Breast epithelium (tissue), 4 donors: ENCODE measurements around the gene PITPNM1. TPM values are rescaled to one million over a fixed set of nuclear protein-coding genes. Genes with fewer than 3 reads are reported as not detected.

ENCODE experiments used
- DNase-seq, 2 donors: peaks; one replicate each; pipeline ENCODE4 v3.0.0-alpha.2; 2019; ENCODE audit warnings: low spot score in 2 of 2
- H3K27ac ChIP-seq, 2 donors: fragments of 200-600 bp; sonication (generic) in 1 of 2; one replicate each; pipeline ENCODE4 v1.5.1; 2016 to 2019; ENCODE audit warnings: mild to moderate bottlenecking in 1 of 2
- H3K27me3 ChIP-seq, 2 donors: fragments of 200-600 bp; sonication (generic) in 1 of 2; one replicate each; pipeline versions ENCODE4 v1.5.1 to v1.6.0; 2017 to 2019; ENCODE audit warnings: control low read depth in 1 of 2, mild to moderate bottlenecking in 1 of 2
- H3K36me3 ChIP-seq: fragments of 200-600 bp; one replicate; pipeline ENCODE4 v1.5.1; 2019
- H3K4me1 ChIP-seq, 2 donors: fragments of 200-600 bp; sonication (generic); one replicate each; pipeline ENCODE4 v1.5.1; 2016 to 2019; ENCODE audit warnings: control low read depth in 1 of 2
- H3K4me3 ChIP-seq, 3 donors: fragments of 200-600 bp; sonication (generic); 1 replicate in 2 of 3; 2 replicates in 1 of 3; pipeline ENCODE4 v1.5.1; 2016 to 2019; ENCODE audit warnings: mild to moderate bottlenecking in 3 of 3, moderate library complexity in 2 of 3
- H3K9me3 ChIP-seq, 2 donors: fragments of 200-600 bp; sonication (generic) in 1 of 2; one replicate each; pipeline ENCODE4 v1.5.1; 2016 to 2019; ENCODE audit warnings: control low read depth in 1 of 2
- CTCF ChIP-seq, 3 donors: fragments of 450-650 bp; IDR thresholded peaks; one replicate each; pipeline ENCODE4 v1.5.1; 2016 to 2017; ENCODE audit warnings: antibody characterized with exemption in 3 of 3, mild to moderate bottlenecking in 3 of 3, moderate library complexity in 3 of 3
- POLR2A ChIP-seq: fragments of 450-650 bp; IDR thresholded peaks from one replicate; pipeline ENCODE4 v1.6.1; 2016; ENCODE audit warnings: antibody characterized with exemption, mild to moderate bottlenecking, moderate library complexity
- POLR2AphosphoS5 ChIP-seq, 3 donors: sonication (generic); formaldehyde crosslinking; IDR thresholded peaks; one replicate each; pipeline ENCODE4 v1.6.1; 2017; ENCODE audit warnings: antibody characterized with exemption in 3 of 3
- intact Hi-C: fragments of 100-400 bp; cut with DNase I; formaldehyde crosslinking; loops from one replicate; pipeline ENCODE4 v1.15.1; 2023; ENCODE audit warnings: low total_unique reads
- total RNA-seq, 3 donors: library from RNA; depleted of rRNA; stranded (reverse); fragments of >200 nt; gene quantifications; one replicate each; pipeline ENCODE4 v1.1.0, GENCODE V29; 2016

Gene PITPNM1
- total RNA-seq, 3 donors from 2014 or later = 6.4 to 20.0 (median 11.7) TPM

GRCh38 chr11:67532889-67533288, 27.7 kb upstream of the PITPNM1 start:
- no peak overlapping the region for H3K27ac ChIP-seq
- TF ChIP-seq POLR2AphosphoS5 (IDR thresholded peaks at IDR 0.05) = no peak
- no peak for TF ChIP-seq CTCF (IDR thresholded peaks at IDR 0.05)
- TF ChIP-seq POLR2A = no peak
- no peaks in the 10 kb centered on the region for H3K36me3 ChIP-seq
- no peak for DNase-seq
- no peaks in the 10 kb centered on the region for H3K27me3 ChIP-seq
- no peaks in the 10 kb centered on the region for H3K4me1 ChIP-seq
- intact Hi-C loops = no loop called here
- H3K4me3 ChIP-seq = no peak overlapping the region
- H3K9me3 ChIP-seq = peaks cover 0 to 14% of the 10 kb centered on the region in 2 donors

- Histone ChIP-seq H3K27ac (no peak overlapping the region), H3K36me3 (no peaks in the 10 kb centered on the region), H3K27me3 (no peaks in the 10 kb centered on the region), H3K9me3 (peaks cover 0 to 14% of the 10 kb centered on the region in 2 donors), H3K4me3 (no peak overlapping the region), H3K4me1 (no peaks in the 10 kb centered on the region)
- intact Hi-C loops = no loop called here
- TF ChIP-seq POLR2A = no peak
- no peak for TF ChIP-seq CTCF (IDR thresholded peaks at IDR 0.05)
- TF ChIP-seq POLR2AphosphoS5 (IDR thresholded peaks at IDR 0.05) = no peak
- DNase-seq = no peak
These were observed 25.1 kb upstream of the PITPNM1 start for GRCh38 chr11:67530282-67530592.

- intact Hi-C loops = no loop called here
- Histone ChIP-seq H3K27me3 (peaks cover 0 to 8% of the 10 kb centered on the region in 2 donors), H3K4me3 (no peak overlapping the region), H3K36me3 (no peaks in the 10 kb centered on the region), H3K4me1 (no peaks in the 10 kb centered on the region), H3K9me3 (peaks cover 0 to under 1% of the 10 kb centered on the region in 2 donors), H3K27ac (no peak overlapping the region)
- DNase-seq = no peak
- no peak for TF ChIP-seq POLR2AphosphoS5 (IDR thresholded peaks at IDR 0.05)
- no peak for TF ChIP-seq CTCF (IDR thresholded peaks at IDR 0.05)
- TF ChIP-seq POLR2A = no peak
These were observed 23.2 kb upstream of the PITPNM1 start for GRCh38 chr11:67528376-67528775.

GRCh38 chr11:67525275-67525976, 20.3 kb upstream of the PITPNM1 start:
- no peak overlapping the region for H3K4me3 ChIP-seq
- no peaks in the 10 kb centered on the region for H3K36me3 ChIP-seq
- DNase-seq = no peak
- TF ChIP-seq POLR2AphosphoS5 (IDR thresholded peaks at IDR 0.05) = no peak
- intact Hi-C loops = no loop called here
- peaks cover 0 to 8% of the 10 kb centered on the region in 2 donors for H3K27me3 ChIP-seq
- no peaks in the 10 kb centered on the region for H3K4me1 ChIP-seq
- H3K27ac ChIP-seq = no peak overlapping the region
- H3K9me3 ChIP-seq = no peaks in the 10 kb centered on the region

GRCh38 chr11:67524480-67524808, 19.3 kb upstream of the PITPNM1 start:
- DNase-seq = no peak
- Histone ChIP-seq H3K9me3 (no peaks in the 10 kb centered on the region), H3K36me3 (no peaks in the 10 kb centered on the region), H3K4me1 (no peaks in the 10 kb centered on the region), H3K27me3 (peaks cover 0 to 8% of the 10 kb centered on the region in 2 donors), H3K4me3 (no peak overlapping the region), H3K27ac (no peak overlapping the region)
- no peak for TF ChIP-seq POLR2A
- TF ChIP-seq CTCF (IDR thresholded peaks at IDR 0.05) = no peak
- no peak for TF ChIP-seq POLR2AphosphoS5 (IDR thresholded peaks at IDR 0.05)
- intact Hi-C loops = loop anchor here (5.0 kb wide), 1 partner anchor 1712 kb away; no protein-coding TSS in a partner anchor
